HG02938 (cell line): Measurements from ENCODE around the gene TRIM62.

Experiments used
- ATAC-seq: cut with Tn5 transposase; IDR thresholded peaks from one replicate; pipeline ENCODE4 v1.9.1; 2021; ENCODE audit warnings: mild to moderate bottlenecking, moderate library complexity; ENCODE audit not compliant: unreplicated experiment

The TRIM62 gene

DNA sequence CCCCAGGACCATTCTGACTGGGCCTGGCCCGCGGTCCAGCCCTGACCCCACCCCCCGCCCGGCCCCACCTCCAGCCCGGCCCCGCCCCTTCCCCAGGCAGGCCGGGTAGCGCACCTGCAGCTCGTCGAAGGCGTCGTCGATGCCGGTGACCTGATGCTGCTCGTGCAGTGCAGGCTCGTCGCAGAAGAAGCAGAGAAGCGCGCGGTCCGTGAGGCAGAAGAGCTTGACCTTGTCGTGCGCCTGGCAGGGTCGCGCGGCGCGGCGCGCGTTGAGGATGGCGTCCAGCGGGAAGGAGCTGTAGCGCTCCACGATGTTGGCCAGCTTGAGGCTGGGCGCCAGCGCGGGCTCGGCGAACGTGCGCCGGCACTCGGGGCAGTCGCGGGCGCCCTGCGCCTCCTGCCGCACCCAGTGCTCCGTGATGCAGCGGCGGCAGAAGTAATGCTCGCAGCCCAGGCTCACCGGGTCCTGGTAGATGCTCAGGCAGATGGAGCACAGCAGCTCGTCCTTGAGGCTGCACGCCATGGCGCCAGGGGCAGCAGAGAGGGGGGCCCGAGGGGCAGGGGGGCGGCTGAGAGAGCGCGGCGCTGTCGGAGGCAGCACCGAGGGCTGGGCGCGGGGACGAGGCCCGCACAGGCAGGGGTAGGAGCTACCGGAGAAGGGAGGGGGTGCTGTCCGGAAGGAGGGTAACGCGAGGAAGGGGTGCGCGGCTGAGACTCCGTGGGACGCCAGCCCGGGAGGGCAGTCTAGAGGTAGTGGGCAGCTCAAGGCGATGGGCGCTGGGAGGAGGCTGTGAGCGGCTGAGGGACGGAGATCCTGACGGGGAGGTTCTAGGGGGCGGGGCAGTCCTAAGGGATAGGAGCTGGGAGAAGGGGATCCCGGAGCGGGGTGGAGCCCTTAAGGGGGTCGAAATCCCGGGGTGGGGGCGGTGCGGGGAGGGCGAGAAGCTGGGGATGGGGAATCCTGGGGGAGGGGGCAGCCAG is 642 bp downstream of the TRIM62 start:
- ATAC-seq: peak; percentile 72

DNA sequence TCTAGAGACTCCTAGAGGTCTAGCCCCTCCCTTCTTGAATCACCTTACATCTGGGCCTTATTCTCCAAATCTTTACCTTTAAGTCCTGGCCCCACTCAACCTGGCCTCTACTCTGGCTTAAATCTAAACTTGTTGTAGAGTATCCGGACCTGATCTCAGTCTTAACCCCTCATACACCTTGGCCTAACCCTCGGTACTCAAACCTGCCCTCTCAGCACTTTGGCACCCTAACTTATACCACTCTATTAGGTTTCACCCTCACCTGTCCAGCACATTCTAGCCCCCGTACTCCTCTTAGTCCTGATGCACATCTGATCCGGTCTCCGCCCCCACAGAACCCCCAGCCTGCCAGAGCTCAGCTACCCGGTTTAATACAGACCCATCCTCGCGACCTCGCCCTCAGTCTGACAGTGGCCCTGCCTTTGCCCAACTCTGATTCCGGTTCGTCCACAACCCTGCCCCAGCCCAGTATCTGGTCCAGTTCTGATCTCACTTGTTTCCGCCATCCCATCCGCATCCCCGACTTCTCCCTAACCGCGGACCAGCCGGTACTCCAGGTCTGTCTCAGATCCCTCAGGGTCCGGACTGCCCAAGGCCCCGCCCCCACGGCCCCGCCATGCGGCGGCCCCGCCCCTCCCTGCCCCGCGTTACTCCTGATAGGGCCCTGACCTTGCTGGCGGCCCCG is 1.5 kb downstream of the TRIM62 start:
- ATAC-seq: no peak

DNA sequence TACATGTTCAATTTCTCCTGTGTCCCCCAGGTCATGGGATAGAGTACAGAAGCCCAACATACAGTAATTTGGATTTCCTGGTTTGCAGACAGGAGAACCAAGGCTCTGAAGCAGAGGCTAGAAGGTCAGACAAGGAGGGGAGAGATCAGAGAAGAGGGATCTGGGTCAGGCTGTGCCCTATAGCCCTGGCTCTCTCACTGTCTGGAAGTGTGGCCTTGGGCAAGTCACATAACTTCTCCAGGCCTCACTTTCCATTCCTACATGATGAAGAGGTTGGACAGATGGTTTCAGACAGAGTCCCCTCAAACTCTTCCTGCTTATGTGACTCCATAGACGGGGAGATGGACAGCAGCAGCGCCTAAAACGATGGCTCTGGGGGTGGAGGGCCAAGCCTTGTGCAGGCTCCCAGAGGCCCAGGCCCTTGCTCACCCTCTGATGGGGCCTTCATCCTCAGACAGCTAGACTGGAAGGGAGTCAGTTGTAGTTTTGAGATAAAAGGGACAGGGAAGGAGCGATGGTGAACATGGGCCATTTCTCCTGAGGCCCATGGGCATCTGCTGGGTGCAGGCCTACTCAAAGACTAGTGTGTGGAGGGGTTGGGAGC is 2.9 kb downstream of the TRIM62 start:
- ATAC-seq: no peak

DNA sequence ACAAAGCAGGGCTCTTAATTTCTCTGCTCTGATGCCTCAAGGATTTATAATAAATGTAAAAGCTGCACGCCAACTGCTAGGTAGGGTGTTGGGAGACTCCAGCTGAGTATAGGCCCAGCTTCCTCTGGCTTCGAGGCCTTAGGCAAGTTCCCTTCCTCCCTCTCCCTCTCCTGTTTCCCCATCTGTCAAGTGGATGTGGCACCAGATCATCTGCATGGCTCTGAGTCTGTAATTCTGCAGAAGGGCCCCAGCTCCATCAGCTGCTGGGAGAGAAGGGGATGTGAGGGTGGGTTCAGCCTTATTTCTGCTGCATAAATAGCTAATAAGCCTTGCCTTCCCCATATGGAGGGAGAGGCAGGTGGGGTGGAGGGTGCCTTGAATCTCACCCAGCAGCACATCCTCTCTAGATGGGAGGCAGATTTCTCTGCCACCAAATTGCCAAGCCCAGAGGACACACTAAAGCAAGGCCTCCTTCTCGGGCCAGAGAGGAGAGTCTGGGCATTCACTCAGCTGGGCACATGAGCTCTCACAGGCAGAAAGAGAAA is 3.8 kb downstream of the TRIM62 start:
- no peak for ATAC-seq

DNA sequence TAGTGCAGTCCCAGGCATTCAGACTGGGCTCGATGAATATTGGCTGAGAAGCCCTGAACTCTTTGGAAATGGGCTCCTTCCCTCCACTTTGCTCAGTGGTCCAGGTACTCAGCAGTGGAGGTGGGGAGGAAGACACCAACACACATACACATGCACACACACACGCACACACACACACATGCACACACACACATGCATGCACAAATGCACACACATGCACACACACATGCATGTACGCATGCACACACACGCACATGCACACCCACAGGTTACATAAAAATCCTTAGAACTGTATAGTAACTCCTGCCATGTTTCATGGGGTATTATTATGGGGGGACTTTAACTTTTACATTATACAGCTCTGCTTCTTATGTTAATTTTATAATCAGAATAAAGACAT is 5.0 kb downstream of the TRIM62 start:
- no peak for ATAC-seq

DNA sequence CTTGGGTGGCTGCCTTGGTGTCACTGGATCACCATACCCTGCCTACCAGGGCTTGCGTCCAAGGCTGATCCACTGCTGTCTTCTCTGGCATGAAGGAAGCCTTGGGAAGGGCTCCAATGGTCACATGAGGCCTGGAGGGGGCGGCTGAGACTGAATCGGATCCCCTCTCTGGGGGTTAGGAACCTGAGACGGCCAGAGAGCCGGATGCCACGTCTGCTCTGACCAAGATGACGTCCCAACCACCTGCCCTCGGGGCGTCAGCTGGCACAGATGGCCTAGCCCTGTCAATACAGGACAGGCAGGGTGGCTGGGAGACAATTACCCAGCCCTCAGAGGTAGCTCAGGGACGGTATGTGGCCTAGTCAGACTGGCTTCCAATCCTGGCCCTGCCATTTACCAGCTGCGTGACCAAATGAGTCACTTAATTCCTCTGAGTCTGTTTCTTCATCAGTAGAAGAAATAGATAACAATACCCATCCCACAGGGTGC is 5.4 kb downstream of the TRIM62 start:
- no peak for ATAC-seq

DNA sequence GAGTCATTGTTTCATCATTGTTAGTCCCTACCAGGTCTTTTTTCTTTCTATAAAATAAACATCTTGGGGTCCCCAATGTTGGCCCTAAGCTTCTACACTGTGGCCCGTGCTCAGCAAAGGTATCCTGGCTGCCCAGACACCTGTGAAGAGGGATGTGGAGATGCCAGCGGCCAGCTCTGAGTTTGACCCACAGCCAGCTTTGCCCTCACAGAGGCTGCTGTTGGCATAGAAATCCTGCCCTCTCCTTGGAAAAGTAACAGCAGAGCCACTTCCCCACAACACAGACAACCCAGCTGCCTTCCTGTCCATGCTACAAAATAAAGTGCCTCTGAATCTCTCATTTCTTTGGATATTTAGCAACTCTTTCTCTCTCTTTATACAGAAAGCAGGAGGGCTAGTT is 6.0 kb downstream of the TRIM62 start:
- no peak for ATAC-seq

DNA sequence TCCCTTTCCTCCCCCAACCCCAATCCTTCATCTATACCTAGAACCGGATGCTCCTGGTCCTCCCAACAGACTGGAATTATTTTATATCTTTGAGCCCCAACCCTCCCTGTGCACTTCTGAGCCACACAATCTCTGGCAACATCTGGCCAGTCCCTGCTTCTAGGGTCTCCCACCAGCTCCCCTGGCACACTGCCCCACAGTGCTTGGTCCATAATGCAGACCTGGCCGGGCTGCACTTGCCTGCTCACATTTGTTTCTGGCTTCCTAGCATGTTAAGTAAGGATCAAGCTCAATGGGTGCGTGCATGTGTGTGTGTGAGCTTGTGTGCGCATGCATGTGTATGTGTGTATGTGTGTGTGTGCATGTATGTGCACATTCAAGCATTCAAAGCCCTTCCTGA is 8.8 kb downstream of the TRIM62 start:
- ATAC-seq: no peak

DNA sequence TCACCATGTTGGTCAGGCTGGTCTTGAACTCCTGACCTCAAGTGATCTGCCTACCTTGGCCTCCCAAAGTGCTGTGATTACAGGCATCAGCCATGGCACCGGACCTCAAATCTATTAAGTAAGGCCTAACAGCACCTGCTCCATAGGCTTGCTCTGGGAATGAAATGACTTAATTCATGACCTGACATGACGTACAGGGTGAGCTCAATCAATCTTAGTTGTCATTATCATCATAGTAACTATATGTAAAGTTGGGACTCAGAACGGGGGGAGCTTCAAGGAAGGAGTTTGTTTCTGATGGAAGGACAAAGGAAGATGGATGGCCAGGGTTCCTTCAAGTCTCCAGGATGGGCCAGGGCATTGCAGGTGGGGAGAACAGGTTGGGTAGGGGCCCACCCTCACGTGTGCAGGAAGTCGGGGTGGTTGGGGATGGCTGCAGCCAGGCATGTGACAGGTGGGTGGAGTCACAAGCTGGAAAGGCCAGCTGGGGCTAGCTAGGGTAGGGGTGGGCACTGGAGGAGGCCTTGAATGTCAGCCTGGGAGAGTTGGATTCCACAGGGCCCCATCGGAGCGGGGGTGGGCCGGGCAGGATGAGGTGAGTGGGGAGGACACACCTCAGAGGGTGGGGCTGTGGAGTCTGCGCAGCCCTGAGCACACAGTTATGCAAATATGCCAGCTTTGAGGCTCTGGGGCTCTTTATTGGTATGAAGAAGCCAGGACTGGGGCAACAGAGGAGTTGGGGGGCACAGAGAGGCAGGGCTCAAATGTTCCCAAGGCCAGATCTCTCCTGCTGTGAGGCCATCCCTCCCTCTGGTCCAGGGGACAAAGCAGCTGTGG is 9.6 kb downstream of the TRIM62 start:
- no peak for ATAC-seq

DNA sequence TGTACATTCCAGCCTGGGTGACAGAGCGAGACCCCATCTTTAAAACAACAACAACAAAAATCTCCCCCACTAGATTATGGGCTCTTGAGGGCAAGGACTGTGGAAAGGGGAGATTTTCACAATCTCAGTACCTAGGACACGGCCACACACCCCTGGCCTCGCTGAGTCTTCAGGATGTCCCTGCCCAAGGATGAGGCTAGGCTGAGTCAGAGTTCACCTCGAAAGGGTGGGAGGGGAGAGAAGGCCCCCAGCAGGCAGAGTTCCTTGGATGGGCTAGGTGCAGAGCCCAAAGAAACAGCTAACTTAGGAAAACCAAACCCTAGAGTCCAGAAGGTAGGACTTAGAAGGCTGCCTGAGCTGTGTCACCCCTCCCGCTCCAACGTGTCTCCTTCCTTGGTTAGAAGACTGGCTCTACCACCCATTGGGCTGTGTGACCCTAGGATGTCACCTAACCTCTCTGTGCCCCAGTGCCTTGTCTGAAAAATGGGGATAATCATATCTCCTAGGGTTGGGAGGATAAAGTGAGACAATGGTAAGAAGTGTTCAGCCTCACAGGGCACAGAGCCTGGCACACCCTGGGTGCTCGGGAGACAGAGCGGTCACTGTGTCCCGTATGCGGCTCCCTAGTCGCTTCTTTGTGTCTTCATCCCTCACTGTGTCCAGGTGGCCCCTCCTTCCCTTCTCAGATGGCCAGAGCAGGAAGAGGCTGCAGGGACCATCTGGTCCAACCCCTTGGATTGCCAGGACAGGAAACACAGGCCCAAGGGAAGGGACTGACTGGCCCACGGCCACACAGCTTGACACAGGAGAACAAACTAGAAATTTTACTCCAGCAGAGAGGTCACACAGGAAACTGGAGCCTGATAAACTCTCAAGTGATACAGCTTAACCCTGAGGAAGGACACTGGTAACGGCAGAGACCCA is 11.2 kb downstream of the TRIM62 start:
- no peak for ATAC-seq

DNA sequence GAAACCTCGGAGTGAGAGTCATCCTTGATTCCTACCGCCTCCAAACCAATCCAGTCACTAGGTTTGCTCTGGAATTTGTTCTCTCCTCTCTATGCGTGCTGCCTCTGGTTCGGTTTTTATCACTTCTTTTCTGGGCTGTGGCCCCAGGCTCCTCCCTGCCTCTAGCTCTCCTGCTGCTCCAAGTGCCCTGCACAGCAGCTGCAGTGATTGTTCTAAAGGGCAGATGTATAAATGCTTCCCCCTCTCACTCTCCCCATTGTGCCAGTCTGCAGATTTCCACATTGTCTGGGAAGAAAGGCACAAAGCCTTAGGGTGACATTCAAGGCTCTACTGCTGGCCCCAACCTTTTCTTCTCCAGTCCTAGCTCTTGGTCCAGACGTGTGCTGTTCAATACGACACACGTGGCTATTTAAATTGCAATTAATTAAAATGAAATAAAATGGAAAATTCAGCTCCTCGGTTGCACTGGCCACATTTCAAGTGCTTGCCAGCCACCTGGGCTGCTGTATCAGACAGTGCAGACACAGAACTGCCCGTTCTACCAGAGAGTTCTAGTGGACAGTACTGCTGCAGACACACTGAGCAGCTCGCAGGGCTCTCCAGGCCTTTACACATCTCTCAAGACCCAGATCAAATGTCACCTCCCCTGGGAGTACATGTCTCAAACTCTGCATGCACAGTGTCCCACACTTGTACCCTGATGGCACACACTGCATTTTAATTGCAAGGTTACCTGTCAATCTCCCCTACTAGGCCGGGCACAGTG is 12.4 kb downstream of the TRIM62 start:
- ATAC-seq: no peak

DNA sequence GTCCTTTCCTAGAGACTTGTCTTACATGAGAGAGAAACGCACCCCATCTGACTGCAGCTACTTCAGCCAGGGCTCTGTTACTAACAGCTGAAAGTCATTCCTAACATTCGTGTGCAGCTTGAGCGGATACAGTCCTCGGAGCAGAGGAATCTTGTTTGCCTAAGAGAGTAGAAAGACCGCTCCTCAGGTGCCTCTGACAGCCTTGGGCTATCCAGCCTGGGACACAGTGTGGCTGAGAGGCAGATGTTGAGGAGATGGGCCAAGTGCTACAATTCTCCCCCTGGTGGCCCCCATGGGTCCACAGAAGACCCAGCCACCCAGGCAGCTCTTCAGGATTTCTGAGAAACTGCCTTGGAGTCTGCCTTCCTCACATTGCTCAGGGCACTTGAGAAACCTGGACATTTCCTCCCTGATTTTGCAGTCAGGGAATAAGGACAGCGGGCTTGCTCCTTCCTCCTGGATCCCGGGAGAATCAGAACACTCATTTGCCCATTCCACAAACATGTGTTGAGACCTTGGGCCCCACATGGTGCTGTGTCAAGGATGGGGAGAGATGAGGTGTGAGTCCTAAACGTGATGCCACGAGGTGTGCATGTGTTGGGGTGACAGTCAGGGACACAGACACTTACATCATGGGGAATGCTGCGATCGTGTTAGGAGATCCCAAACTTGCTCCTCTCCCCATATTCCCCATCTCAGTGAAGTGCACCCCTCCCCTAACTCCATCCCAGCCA is 13.1 kb downstream of the TRIM62 start:
- ATAC-seq: no peak

DNA sequence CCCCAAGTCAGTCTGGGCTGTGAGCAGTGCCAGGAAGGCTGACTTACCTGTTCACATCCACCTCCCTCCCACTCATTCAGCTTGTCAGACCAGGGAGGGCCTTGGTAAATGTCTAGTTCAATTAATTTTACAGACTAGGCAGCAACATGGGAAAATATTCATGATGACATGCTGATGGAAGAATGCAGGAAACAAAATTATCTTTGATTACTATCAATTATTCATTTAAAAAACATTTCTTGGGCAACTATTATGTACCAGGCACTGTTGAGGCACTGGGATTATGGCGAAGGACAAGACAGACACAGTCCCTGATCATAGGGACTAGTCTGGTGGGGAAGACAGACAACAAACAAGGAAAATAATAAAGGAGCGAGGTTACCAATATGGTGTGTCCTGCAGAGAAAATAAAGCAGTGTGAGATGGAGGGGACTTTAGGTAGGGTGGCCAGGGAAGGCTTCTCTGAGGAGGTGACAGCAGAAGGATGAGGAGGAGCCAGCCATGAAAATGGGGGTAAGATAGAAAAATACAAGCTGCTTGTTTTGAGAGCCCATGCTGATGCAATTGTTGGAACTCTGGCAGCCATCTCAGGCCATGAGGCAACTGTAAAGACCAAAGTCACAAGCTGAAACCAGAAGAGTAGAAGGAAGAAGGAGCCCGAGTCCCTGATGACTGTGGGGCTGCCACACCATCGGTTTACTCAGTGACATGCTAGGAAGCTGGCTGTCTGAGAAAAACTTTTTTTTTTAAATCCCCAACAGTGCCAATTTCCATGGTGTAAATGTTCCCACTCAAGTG is 14.0 kb downstream of the TRIM62 start:
- no peak for ATAC-seq

DNA sequence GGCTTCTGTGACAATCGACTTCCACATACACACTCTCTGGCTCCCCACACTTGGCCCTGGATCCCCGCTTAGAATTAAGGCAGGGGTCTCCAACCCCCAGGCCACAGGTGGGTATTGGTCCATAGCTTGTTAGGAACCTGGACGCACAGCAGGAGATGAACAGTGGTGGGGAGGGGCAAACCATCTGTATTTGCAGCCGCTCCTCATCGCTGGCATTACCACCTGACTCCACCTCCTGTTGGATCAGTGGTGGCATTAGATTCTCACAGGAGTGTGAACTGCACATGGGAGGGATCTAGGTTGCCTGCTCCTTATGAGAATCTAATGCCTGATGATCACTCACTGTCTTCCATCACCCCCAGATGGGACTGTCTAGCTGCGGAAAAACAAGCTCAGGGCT is 16.0 kb downstream of the TRIM62 start:
- ATAC-seq: no peak

DNA sequence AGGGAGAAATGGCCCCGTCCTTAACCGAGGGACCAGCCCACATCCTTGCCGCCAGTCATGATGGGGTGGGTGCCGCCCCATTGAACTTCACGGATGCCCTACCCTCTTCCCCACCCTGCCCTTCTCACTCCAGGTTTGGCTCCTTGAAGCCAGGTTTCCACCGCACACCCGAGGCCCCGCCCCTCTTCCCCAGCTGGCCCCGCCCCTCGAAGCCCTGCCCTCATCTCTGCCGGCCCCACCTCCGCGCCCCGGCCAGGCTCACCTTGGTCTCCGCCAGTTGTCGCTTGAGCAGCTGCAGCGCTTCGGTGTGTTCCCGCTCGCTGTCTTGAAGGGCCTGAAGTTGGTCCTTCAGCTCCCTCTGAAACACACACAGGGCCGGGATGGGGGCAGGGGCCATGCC is 16.6 kb downstream of the TRIM62 start:
- ATAC-seq: no peak

DNA sequence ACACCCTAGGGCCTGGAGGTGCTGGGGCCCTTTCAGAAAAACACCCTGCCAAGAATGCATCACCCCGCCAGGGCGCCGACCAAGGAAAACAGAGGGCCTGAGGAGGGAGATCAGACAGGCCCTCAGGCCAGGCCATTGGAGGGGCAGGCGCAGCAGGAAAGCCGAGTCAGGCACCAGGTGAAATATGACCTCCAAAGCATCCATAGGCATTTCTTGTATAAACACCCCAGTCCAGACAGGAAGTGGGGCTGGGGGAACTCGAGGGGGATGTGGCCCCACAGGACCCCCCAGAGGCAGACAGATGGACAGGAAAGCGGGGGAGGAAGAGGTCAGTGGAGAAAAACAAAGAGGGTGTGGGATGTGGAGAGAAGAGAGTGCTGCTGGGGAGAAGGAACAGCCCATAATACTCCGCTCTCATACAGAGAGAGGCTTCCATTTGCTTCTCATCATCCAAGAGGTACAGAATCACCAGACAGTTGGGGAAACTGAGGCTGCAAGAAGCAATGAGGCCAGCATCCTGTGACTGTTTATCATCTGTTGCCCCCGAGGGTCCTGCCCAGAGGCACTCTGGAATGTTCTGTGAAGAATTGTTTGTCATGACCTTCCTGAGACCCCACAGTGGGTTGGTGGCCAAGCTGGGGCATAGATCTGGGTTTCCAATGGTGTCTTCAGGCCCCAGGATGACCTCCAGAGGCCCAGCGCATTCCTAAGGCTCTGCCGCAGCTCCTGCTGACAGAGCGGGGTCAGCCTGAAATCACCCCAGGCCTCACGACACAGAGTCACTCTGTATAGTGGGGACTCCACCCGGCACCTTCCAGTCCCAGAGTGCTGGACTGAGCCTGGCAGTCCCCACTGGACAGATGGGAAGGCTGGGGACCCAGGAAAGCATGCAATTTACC is 18.0 kb downstream of the TRIM62 start:
- no peak for ATAC-seq
